Large intestine (tissue), 3 donors: Measurements from ENCODE around the gene HOXD11. TPM values are rescaled to one million over a fixed set of nuclear protein-coding genes. Genes with fewer than 3 reads are reported as not detected.
A peak's percentile ranks its signal among the peaks of the same experiment; 100 is the strongest.

Source experiments
- DNase-seq, 2 donors: peaks; one replicate each; pipeline versions ENCODE4 v3.0.0 to v3.0.0-alpha.2; 2013
- H3K27ac ChIP-seq: one replicate; pipeline ENCODE4 v1.5.1; 2013; ENCODE audit warnings: low read length
- H3K27me3 ChIP-seq: 2 replicates; pipeline ENCODE4 v1.6.1; 2013; ENCODE audit warnings: low read length; ENCODE audit not compliant: control insufficient read depth, insufficient read depth
- H3K36me3 ChIP-seq: 2 replicates; pipeline ENCODE4 v1.6.1; 2013; ENCODE audit warnings: low read length; ENCODE audit not compliant: control insufficient read depth, insufficient read depth
- H3K4me1 ChIP-seq: one replicate; pipeline ENCODE4 v1.6.1; 2013; ENCODE audit warnings: low read length; ENCODE audit not compliant: control insufficient read depth, insufficient read depth
- H3K4me3 ChIP-seq: one replicate; pipeline ENCODE4 v1.5.1; 2013; ENCODE audit warnings: low read length
- H3K9me3 ChIP-seq: one replicate; pipeline ENCODE4 v1.6.1; 2013; ENCODE audit warnings: mild to moderate bottlenecking, low read depth, low read length, moderate library complexity; ENCODE audit not compliant: control insufficient read depth
- WGBS: methylation state at CpG from one replicate; pipeline ENCODE4 v1.1.5; 2013; ENCODE audit warnings: low lambda C conversion rate; ENCODE audit not compliant: insufficient coverage; 5-methylcytosine and 5-hydroxymethylcytosine counted together
- polyA plus RNA-seq: library from polyadenylated mRNA; unstranded; fragments of 120-200 nt; gene quantifications from one replicate; pipeline ENCODE4 v1.2.1, GENCODE V29; 2013

The HOXD11 gene
- polyA plus RNA-seq, 1 donor, result not detected

GRCh38 chr2:176154576-176155252 is 47.6 kb downstream of the HOXD11 start:
- no peak for DNase-seq
- Histone ChIP-seq H3K4me1 (no peaks in the 10 kb centered on the region), H3K36me3 (no peaks in the 10 kb centered on the region), H3K9me3 (peaks cover 6% of the 10 kb centered on the region), H3K27me3 (peaks cover 97% of the 10 kb centered on the region), H3K27ac (no peak overlapping the region), H3K4me3 (no peak overlapping the region)
- 22% methylated on average over 1 of the region's 11 CpGs for WGBS

- Histone ChIP-seq H3K27me3 (peaks cover 97% of the 10 kb centered on the region), H3K4me1 (no peaks in the 10 kb centered on the region), H3K27ac (no peak overlapping the region), H3K9me3 (peaks cover 10% of the 10 kb centered on the region), H3K4me3 (no peak overlapping the region), H3K36me3 (no peaks in the 10 kb centered on the region)
- no peak for DNase-seq
- no CpG with 5 or more reads among the region's 6 CpGs for WGBS
Measured at GRCh38 chr2:176155356-176156044, 48.4 kb downstream of the HOXD11 start.

GRCh38 chr2:176156301-176156806 is 49.3 kb downstream of the HOXD11 start:
- WGBS, result 20% methylated on average over 2 of the region's 8 CpGs
- peaks cover 97% of the 10 kb centered on the region for H3K27me3 ChIP-seq
- no peaks in the 10 kb centered on the region for H3K36me3 ChIP-seq
- H3K4me3 ChIP-seq, result no peak overlapping the region
- peaks cover 8% of the 10 kb centered on the region for H3K9me3 ChIP-seq
- DNase-seq, result no peak
- peaks cover 4% of the 10 kb centered on the region for H3K4me1 ChIP-seq
- H3K27ac ChIP-seq, result peak overlapping the region; percentile 32

GRCh38 chr2:176156807-176157498 is 49.9 kb downstream of the HOXD11 start, which contains the start of gene HOXD3:
HOXD3 (plus strand) TSS chr2:176157307; CDS start chr2:176169115, 11,808 bp downstream.
- H3K4me1 ChIP-seq, result peaks cover 4% of the 10 kb centered on the region
- DNase-seq, result no peak
- H3K4me3 ChIP-seq, result peak within 1 kb of the TSS; percentile 30
- peaks cover 8% of the 10 kb centered on the region for H3K9me3 ChIP-seq
- H3K36me3 ChIP-seq, result no peaks in the 10 kb centered on the region
- peaks cover 97% of the 10 kb centered on the region for H3K27me3 ChIP-seq
- WGBS, result no CpG with 5 or more reads among the region's 48 CpGs
- H3K27ac ChIP-seq, result peak within 1 kb of the TSS; percentile 32

- H3K4me3 ChIP-seq, result peak overlapping the region; percentile 30
- no CpG with 5 or more reads among the region's 43 CpGs for WGBS
- peaks cover 97% of the 10 kb centered on the region for H3K27me3 ChIP-seq
Measured at GRCh38 chr2:176157499-176158185, 50.6 kb downstream of the HOXD11 start.

GRCh38 chr2:176158186-176158591 is 51.1 kb downstream of the HOXD11 start:
- Histone ChIP-seq H3K4me3 (peak overlapping the region; percentile 30), H3K4me1 (peaks cover 6% of the 10 kb centered on the region), H3K27ac (peak overlapping the region; percentile 14), H3K27me3 (peaks cover 98% of the 10 kb centered on the region), H3K36me3 (no peaks in the 10 kb centered on the region), H3K9me3 (peaks cover 11% of the 10 kb centered on the region)
- no CpG with 5 or more reads among the region's 22 CpGs for WGBS
- DNase-seq, result no peak

More at GRCh38 chr2:176157499-176158185, 50.6 kb downstream of the HOXD11 start:
- DNase-seq, result peak in 1 of 2 donors; percentile 65
- Histone ChIP-seq H3K4me1 (peaks cover 4% of the 10 kb centered on the region), H3K27ac (peak overlapping the region; percentile 14), H3K9me3 (peaks cover 8% of the 10 kb centered on the region), H3K36me3 (no peaks in the 10 kb centered on the region)

GRCh38 chr2:176158855-176159662 is 52.0 kb downstream of the HOXD11 start:
- no peaks in the 10 kb centered on the region for H3K36me3 ChIP-seq
- WGBS, result no CpG with 5 or more reads among the region's 39 CpGs
- DNase-seq, result no peak
- no peak overlapping the region for H3K27ac ChIP-seq
- no peak overlapping the region for H3K4me3 ChIP-seq
- peaks cover 11% of the 10 kb centered on the region for H3K9me3 ChIP-seq
- H3K27me3 ChIP-seq, result peaks cover 100% of the 10 kb centered on the region
- H3K4me1 ChIP-seq, result peaks cover 6% of the 10 kb centered on the region

Other genes with a start within 250 kb of the HOXD11 start
- 17.9 TPM for gene LNPK, start 105.0 kb upstream of the HOXD11 start, polyA plus RNA-seq
- not detected for gene EVX2, start 23.3 kb upstream of the HOXD11 start, polyA plus RNA-seq
- gene HOXD13, start 14.6 kb upstream of the HOXD11 start, polyA plus RNA-seq, result not detected
- gene HOXD12, start 7.5 kb upstream of the HOXD11 start, polyA plus RNA-seq, result not detected
- gene HOXD10, start 9.5 kb downstream of the HOXD11 start, polyA plus RNA-seq, result 0.18 TPM
- 0.88 TPM for gene HOXD9, start 15.4 kb downstream of the HOXD11 start, polyA plus RNA-seq
- 4.0 TPM for gene HOXD8, start 22.4 kb downstream of the HOXD11 start, polyA plus RNA-seq
- gene HOXD4, start 44.3 kb downstream of the HOXD11 start, polyA plus RNA-seq, result 4.9 TPM
- gene HOXD3, start 50.0 kb downstream of the HOXD11 start, polyA plus RNA-seq, result 3.9 TPM
- 2.6 TPM for gene HOXD1, start 81.4 kb downstream of the HOXD11 start, polyA plus RNA-seq
- 38.7 TPM for gene MTX2, start 162.2 kb downstream of the HOXD11 start, polyA plus RNA-seq